Measurements from ENCODE around the gene MUCL3.
"Not testable (repeated sequence)": the region's sequence is repeated elsewhere in the genome, so short reads cannot be mapped to it uniquely, and the experiment has no call there.

MUCL3 gene

DNA sequence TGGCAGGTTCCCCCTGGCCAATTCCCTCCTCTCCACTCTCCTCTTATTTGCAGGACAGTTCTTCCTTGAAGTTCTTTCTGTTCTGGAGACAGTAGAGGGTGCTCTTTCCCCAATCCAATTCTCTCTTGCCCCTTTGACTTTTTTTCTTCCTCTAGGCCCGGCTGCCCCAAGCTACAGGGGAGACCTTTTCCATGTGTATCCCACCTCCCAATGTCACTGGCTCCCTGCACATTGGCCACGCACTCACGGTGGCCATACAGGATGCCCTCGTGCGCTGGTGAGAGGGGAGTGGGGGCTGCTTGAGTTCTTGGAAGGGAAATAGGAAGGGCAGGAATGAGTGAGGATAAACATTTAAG is 25.2 kb upstream of the MUCL3 start:
- peak; percentile 75 for DNase-seq (ENCODE audit: low spot score)
- H3K27ac ChIP-seq = peak overlapping the region; percentile 87
- CTCF ChIA-PET = interaction anchor here (0.6 to 3.9 kb wide), 21 partner anchors 11 to 349 kb away, joined by 3 to 29 read pairs (median 4); partner anchors contain the start of genes CDSN, DDR1 and MUCL3
- TF ChIP-seq, protein P1, sequence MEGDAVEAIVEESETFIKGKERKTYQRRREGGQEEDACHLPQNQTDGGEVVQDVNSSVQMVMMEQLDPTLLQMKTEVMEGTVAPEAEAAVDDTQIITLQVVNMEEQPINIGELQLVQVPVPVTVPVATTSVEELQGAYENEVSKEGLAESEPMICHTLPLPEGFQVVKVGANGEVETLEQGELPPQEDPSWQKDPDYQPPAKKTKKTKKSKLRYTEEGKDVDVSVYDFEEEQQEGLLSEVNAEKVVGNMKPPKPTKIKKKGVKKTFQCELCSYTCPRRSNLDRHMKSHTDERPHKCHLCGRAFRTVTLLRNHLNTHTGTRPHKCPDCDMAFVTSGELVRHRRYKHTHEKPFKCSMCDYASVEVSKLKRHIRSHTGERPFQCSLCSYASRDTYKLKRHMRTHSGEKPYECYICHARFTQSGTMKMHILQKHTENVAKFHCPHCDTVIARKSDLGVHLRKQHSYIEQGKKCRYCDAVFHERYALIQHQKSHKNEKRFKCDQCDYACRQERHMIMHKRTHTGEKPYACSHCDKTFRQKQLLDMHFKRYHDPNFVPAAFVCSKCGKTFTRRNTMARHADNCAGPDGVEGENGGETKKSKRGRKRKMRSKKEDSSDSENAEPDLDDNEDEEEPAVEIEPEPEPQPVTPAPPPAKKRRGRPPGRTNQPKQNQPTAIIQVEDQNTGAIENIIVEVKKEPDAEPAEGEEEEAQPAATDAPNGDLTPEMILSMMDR (conservative IDR thresholded peaks at IDR 0.05; ENCODE audit: low read depth) = peak; percentile 74
- POLR2A ChIA-PET (ENCODE audit: low non-redundant PET) = interaction anchor here (0.6 kb wide), 1 partner anchor 160 kb away, joined by 3 read pairs; no protein-coding TSS in a partner anchor

DNA sequence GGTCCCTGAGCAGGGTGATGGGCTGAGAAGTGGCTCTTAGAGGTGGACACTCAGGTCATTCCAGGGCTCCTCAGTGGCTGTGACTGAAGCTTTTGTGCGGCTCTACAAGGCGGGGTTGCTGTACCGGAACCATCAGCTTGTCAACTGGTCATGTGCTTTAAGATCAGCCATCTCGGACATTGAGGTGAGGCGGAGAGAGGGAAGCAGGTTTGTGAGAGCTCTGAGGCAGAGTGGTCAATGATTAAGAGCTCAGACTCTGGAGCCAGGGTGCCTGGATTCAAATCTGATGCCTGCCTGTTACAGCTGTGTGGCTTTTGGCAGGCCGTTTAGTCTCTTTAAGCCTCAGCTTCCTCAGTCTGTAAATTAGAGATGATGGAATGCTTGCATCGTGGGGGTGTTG is 23.7 kb upstream of the MUCL3 start:
- no peak for DNase-seq (ENCODE audit: low spot score)
- TF ChIP-seq, protein P1 (conservative IDR thresholded peaks at IDR 0.05; ENCODE audit: low read depth) = no peak
- CTCF ChIA-PET = interaction anchor here (0.5 to 2.9 kb wide), 2 partner anchors 153 to 182 kb away, joined by 4 to 24 read pairs; no protein-coding TSS in a partner anchor
- POLR2A ChIA-PET (ENCODE audit: low non-redundant PET) = no interaction called here
- H3K27ac ChIP-seq = peak overlapping the region; percentile 46

DNA sequence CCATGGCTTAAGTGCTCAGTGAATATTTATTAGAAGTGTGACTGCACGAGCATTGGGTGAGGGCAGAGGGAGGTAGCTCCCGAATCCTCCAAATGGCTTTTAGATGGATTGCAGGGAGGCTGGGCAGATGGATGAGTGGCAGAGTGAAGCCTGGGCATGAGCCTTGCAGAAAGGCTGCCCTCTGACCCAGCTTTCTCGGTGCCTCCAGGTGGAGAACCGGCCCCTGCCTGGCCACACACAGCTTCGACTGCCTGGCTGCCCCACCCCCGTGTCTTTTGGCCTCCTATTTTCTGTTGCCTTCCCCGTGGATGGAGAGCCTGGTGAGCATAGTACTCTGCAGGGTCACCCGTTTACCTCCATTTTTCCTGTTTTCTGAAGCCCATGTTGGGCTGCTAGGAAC is 23.3 kb upstream of the MUCL3 start:
- ChIA-PET POLR2A (ENCODE audit: low non-redundant PET) (no interaction called here), CTCF (interaction anchor here (1.9 to 2.9 kb wide), 2 partner anchors 153 to 162 kb away, joined by 8 to 24 read pairs; no protein-coding TSS in a partner anchor)
- TF ChIP-seq, protein P1 (conservative IDR thresholded peaks at IDR 0.05; ENCODE audit: low read depth) = no peak
- no peak for DNase-seq (ENCODE audit: low spot score)
- peak overlapping the region; percentile 46 for H3K27ac ChIP-seq

DNA sequence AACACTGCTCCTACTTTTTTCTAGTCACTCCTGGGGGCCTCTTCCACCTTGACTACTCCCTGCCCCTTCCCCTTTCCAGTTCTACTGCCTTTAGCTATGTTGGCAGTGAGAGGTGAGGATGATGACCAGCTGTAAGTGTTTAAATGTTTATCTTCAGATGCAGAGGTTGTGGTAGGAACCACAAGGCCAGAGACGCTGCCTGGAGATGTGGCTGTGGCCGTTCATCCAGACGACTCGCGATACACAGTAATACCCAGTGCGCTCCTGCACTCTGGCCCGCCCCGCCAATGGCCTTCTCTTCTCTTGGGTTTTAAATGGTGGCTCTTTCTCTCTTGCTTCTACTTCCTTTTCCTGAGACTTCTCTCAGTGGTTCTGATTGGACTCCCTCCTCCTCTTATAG is 22.1 kb upstream of the MUCL3 start:
- ChIA-PET POLR2A (ENCODE audit: low non-redundant PET) (no interaction called here), CTCF (interaction anchor here (0.5 to 1.9 kb wide), 2 partner anchors 154 to 161 kb away, joined by 5 to 8 read pairs; no protein-coding TSS in a partner anchor)
- peak overlapping the region; percentile 20; the same call in 1 of the 2 replicates for H3K27ac ChIP-seq
- DNase-seq (ENCODE audit: low spot score) = no peak
- TF ChIP-seq, protein P1 (conservative IDR thresholded peaks at IDR 0.05; ENCODE audit: low read depth) = no peak

DNA sequence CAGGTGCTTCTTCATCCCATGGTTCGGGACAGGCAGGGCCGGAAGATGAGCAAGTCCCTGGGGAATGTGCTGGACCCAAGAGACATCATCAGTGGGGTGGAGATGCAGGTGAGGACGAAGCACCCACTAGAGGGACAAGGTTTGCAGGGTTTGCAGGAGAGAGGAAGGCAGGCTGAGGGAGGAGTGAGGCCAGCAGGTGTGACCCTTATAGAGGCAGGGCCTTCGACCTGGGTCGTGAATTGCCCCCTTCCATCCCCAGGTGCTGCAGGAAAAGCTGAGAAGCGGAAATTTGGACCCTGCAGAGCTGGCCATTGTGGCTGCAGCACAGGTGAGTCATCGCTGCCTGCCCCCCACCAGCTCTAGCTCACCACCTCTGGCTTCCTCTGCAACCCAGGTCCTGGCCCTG is 18.3 kb upstream of the MUCL3 start:
- POLR2A ChIA-PET (ENCODE audit: low non-redundant PET) = no interaction called here
- TF ChIP-seq, protein P1 (conservative IDR thresholded peaks at IDR 0.05; ENCODE audit: low read depth) = no peak
- CTCF ChIA-PET = interaction anchor here (1.8 kb wide), 1 partner anchor 148 kb away, joined by 8 read pairs; no protein-coding TSS in a partner anchor
- peak; percentile 76 for DNase-seq (ENCODE audit: low spot score)
- peak overlapping the region; percentile 67 for H3K27ac ChIP-seq

DNA sequence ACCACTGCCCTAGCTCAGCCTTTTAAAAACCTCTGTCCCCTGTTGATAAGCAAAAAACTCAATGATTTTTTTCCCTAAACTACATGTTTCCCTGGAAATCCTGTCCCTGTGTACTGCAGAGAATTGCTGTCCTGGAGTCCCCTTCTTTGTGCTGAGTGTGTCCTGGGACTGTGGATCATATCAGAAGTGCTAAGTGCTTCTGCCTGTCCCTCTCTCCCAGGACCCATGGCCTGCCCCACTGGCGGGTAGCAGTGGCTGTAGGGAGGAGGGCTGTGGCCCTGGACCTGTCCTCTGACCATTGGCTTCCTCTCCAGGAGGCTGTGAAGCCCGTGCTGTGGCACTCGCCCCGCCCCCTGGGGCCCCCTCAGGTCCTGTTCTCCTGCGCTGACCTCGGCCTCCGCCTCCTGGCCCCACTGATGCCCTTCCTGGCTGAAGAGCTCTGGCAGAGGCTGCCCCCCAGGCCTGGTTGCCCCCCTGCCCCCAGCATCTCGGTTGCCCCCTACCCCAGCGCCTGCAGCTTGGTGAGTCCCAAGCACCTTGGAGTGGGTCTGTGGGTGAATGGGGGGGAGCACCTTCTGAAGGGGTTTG is 16.6 kb upstream of the MUCL3 start:
- CTCF ChIA-PET = interaction anchor here (1.1 kb wide), 1 partner anchor 147 kb away, joined by 5 read pairs; no protein-coding TSS in a partner anchor
- DNase-seq (ENCODE audit: low spot score); POLR2A ChIA-PET (ENCODE audit: low non-redundant PET): not testable (repeated sequence)
- peak overlapping the region; percentile 67 for H3K27ac ChIP-seq

DNA sequence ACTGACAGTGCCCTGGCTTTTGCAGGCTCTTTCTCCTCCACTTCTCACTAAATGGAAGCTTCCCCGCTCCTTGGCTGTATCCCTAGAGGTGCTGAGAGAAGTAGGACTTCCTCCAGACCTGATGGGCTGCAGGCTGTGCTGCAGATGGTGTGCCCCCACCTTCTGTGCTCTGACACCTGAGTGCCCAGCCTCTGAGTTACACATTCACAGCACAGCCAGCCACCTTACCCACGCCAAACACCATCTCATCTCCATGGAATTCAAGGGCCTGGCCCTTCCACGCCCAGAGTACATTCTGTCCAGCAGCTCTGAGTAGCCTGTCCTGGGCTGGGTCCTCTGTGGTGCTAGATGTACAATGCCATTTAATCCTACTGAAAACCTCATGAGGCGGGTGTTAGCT is 14.1 kb upstream of the MUCL3 start:
- ChIA-PET CTCF (interaction anchor here (0.6 to 1.6 kb wide), 2 partner anchors 11 to 201 kb away, joined by 3 to 8 read pairs; no protein-coding TSS in a partner anchor), POLR2A (ENCODE audit: low non-redundant PET) (no interaction called here)
- peak overlapping the region; percentile 88 for H3K27ac ChIP-seq
- peak; percentile 33 for DNase-seq (ENCODE audit: low spot score)
- TF ChIP-seq, protein P1 (conservative IDR thresholded peaks at IDR 0.05; ENCODE audit: low read depth) = no peak

DNA sequence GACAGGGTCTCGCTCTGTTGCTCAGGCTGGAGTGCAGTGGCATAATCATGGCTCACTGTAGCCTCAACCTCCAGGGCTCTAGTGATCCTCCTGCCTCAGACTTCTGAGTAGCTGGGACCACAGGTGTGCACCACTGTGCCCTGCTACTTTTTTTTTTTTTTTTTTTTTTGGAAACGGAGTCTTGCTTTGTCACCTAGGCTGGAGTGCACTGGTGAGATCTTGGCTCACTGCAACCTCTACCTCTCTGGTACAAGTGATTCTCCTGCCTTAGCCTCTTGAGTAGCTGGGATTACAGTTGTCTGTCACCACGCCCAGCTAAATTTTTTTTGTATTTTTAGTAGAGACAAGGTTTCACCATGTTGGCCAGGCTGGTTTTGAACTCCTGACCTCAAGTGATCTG is 13.7 kb upstream of the MUCL3 start:
- H3K27ac ChIP-seq = peak overlapping the region; percentile 88
- DNase-seq (ENCODE audit: low spot score) = not testable (repeated sequence)

More for the DNA sequence above, 13.7 kb upstream of the MUCL3 start:
- CTCF ChIA-PET = interaction anchor here (0.6 to 1.6 kb wide), 2 partner anchors 12 to 200 kb away, joined by 3 to 8 read pairs; no protein-coding TSS in a partner anchor
- POLR2A ChIA-PET (ENCODE audit: low non-redundant PET) = not testable (repeated sequence)
